WERI-Rb-1 (cell line): ENCODE measurements around the gene GSTO1.
"Not testable (repeated sequence)": the region's sequence is repeated elsewhere in the genome, so short reads cannot be mapped to it uniquely, and the experiment has no call there.

ENCODE experiments used
- DNase-seq: peaks from one replicate; pipeline ENCODE4 v3.0.0-alpha.2; 2020
- H3K27ac ChIP-seq: fragments of 250-450 bp; sonication (Bioruptor Pico); 2 replicates; pipeline ENCODE4 v1.5.1; 2020; ENCODE audit warnings: mild to moderate bottlenecking, moderate library complexity
- H3K27me3 ChIP-seq: fragments of 250-450 bp; sonication (Bioruptor Pico); 2 replicates; pipeline ENCODE4 v1.5.1; 2021; ENCODE audit warnings: mild to moderate bottlenecking, low read depth, moderate library complexity; ENCODE audit not compliant: insufficient read depth, severe bottlenecking
- H3K36me3 ChIP-seq: fragments of 250-450 bp; sonication (Bioruptor Pico); 2 replicates; pipeline ENCODE4 v1.5.1; 2020; ENCODE audit warnings: mild to moderate bottlenecking, moderate library complexity
- H3K4me3 ChIP-seq: 2 replicates; pipeline ENCODE4 v1.5.1; 2011; ENCODE audit warnings: low read depth, mild to moderate bottlenecking, control low read depth, low read length
- H3K9me3 ChIP-seq: fragments of 250-450 bp; sonication (Bioruptor Pico); 2 replicates; pipeline ENCODE4 v1.5.1; 2021; ENCODE audit warnings: mild to moderate bottlenecking, moderate library complexity; ENCODE audit not compliant: severe bottlenecking
- CTCF ChIP-seq: IDR thresholded peaks from 2 replicates; pipeline ENCODE4 v1.5.1; 2011; ENCODE audit warnings: low read depth, mild to moderate bottlenecking, control low read depth, inconsistent platforms, low read length

Gene GSTO1

GRCh38 chr10:104245066-104245632 lies 9.5 kb upstream of the GSTO1 start:
- no peak for TF ChIP-seq CTCF
- H3K9me3 ChIP-seq: no peaks in the 10 kb centered on the region
- no peak for DNase-seq
- H3K36me3 ChIP-seq: no peaks in the 10 kb centered on the region
- no peak overlapping the region for H3K27ac ChIP-seq
- H3K27me3 ChIP-seq: no peaks in the 10 kb centered on the region
- H3K4me3 ChIP-seq: no peak overlapping the region

DNA sequence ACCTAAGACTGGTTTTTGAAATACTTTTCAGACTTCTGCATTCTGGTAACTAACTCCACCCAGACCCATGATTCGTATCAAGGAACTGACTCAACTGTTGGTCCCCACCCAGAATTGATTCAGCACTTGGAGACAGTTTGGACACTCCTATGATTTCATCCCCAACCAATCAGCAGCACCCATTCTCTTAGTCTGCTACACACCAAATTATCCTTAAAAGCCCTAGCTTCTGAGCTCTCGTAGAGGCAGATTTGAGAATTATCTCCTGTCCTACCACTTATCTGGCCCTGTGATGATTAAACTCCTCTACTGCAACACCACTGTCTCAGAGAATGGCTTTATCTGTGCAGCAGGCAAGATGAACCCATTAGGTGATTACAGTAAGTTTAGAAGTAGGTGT lies 7.7 kb upstream of the GSTO1 start:
- no peaks in the 10 kb centered on the region for H3K36me3 ChIP-seq
- TF ChIP-seq CTCF: no peak
- no peak for DNase-seq

GRCh38 chr10:104247513-104248146 lies 7.1 kb upstream of the GSTO1 start:
- no peaks in the 10 kb centered on the region for H3K27me3 ChIP-seq
- no peak for DNase-seq
- TF ChIP-seq CTCF: no peak
- H3K27ac ChIP-seq: no peak overlapping the region
- no peaks in the 10 kb centered on the region for H3K36me3 ChIP-seq
- H3K4me3 ChIP-seq: no peak overlapping the region
- H3K9me3 ChIP-seq: no peaks in the 10 kb centered on the region

More for the DNA sequence above, 7.7 kb upstream of the GSTO1 start:
- Histone ChIP-seq H3K27ac (no peak overlapping the region), H3K27me3 (no peaks in the 10 kb centered on the region), H3K4me3 (no peak overlapping the region), H3K9me3 (no peaks in the 10 kb centered on the region)

GRCh38 chr10:104248931-104249330 lies 5.8 kb upstream of the GSTO1 start:
- H3K27me3 ChIP-seq, H3K27ac ChIP-seq, DNase-seq, H3K36me3 ChIP-seq, H3K9me3 ChIP-seq, H3K4me3 ChIP-seq: not testable (repeated sequence)

DNA sequence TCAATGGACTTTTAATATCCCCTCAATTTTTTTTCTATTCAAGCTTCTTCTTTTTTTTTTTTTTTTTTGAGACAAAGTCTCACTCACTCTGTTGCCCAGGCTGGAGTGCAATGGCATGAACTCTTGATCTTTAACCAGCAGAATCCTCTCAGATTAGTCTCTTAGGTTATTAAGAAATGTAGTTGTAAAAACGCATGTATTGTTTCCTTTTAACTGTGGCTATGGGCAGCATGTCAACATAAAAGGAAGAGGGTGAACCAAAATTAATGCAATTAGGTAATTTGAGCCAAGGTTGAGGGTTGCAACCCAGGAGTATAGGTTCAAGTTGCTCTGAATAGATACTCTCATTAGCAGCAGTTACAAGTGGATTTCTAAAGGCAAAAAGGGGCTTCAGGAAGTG lies 4.3 kb upstream of the GSTO1 start:
- Histone ChIP-seq H3K27ac (no peak overlapping the region), H3K27me3 (no peaks in the 10 kb centered on the region), H3K9me3 (no peaks in the 10 kb centered on the region), H3K36me3 (no peaks in the 10 kb centered on the region), H3K4me3 (no peak overlapping the region)
- DNase-seq: no peak
- no peak for TF ChIP-seq CTCF

GRCh38 chr10:104251443-104251842 lies 3.2 kb upstream of the GSTO1 start:
- no peaks in the 10 kb centered on the region for H3K36me3 ChIP-seq
- TF ChIP-seq CTCF: no peak

More at GRCh38 chr10:104251443-104251842, 3.2 kb upstream of the GSTO1 start:
- DNase-seq: no peak
- H3K27me3 ChIP-seq: no peaks in the 10 kb centered on the region
- no peak overlapping the region for H3K4me3 ChIP-seq
- H3K27ac ChIP-seq: no peak overlapping the region
- no peaks in the 10 kb centered on the region for H3K9me3 ChIP-seq
